Neural progenitor cell (in vitro differentiated cells): Measurements from ENCODE around the gene IL16. TPM values are rescaled to one million over a fixed set of nuclear protein-coding genes. Genes with fewer than 3 reads are reported as not detected.

Experiments
- DNase-seq: peaks from one replicate; pipeline ENCODE4 v3.0.0-alpha.2; 2016; ENCODE audit warnings: low spot score
- H2AFZ ChIP-seq: fragments of 200-600 bp; sonication (generic); replicated peaks from 2 replicates; pipeline ENCODE4 v1.6.1; 2016; ENCODE audit warnings: antibody characterized with exemption
- H3F3A ChIP-seq: fragments of 200-600 bp; sonication (generic); 2 replicates; pipeline ENCODE4 v1.6.1; 2016; ENCODE audit warnings: antibody characterized with exemption, low read depth
- H3K27ac ChIP-seq: fragments of 200-600 bp; sonication (generic); 2 replicates; pipeline ENCODE4 v1.5.1; 2016; ENCODE audit warnings: mild to moderate bottlenecking
- H3K27me3 ChIP-seq: fragments of 200-600 bp; sonication (generic); 2 replicates; pipeline ENCODE4 v1.6.1; 2016; ENCODE audit warnings: mild to moderate bottlenecking, moderate library complexity
- H3K36me3 ChIP-seq: fragments of 200-600 bp; sonication (generic); 2 replicates; pipeline ENCODE4 v1.5.1; 2016
- H3K4me1 ChIP-seq: fragments of 200-600 bp; sonication (generic); 2 replicates; pipeline ENCODE4 v1.6.1; 2016; ENCODE audit warnings: mixed run types
- H3K4me2 ChIP-seq: fragments of 200-600 bp; sonication (generic); 2 replicates; pipeline ENCODE4 v1.6.1; 2016
- H3K4me3 ChIP-seq: fragments of 200-600 bp; sonication (generic); 2 replicates; pipeline ENCODE4 v1.5.1; 2016
- H3K79me2 ChIP-seq: fragments of 200-600 bp; sonication (generic); 2 replicates; pipeline ENCODE4 v1.6.1; 2016; ENCODE audit warnings: low read depth
- H3K9ac ChIP-seq: fragments of 200-600 bp; sonication (generic); 2 replicates; pipeline ENCODE4 v1.6.1; 2016
- H3K9me3 ChIP-seq: fragments of 200-600 bp; sonication (generic); 2 replicates; pipeline ENCODE4 v1.5.1; 2016; ENCODE audit warnings: low read depth
- H4K20me1 ChIP-seq: fragments of 200-600 bp; sonication (generic); 2 replicates; pipeline ENCODE4 v1.6.1; 2016; ENCODE audit warnings: low read depth
- H3K27ac Mint-ChIP-seq: 3 replicates; pipeline ENCODE4 v1.8.0; 2021; ENCODE audit warnings: mixed read lengths
- H3K27me3 Mint-ChIP-seq: 2 replicates; pipeline ENCODE4 v1.8.0; 2022; ENCODE audit warnings: low read depth, mild to moderate bottlenecking, inconsistent platforms, moderate library complexity, mixed read lengths; ENCODE audit not compliant: insufficient read depth
- H3K36me3 Mint-ChIP-seq: 3 replicates; pipeline ENCODE4 v1.8.0; 2021; ENCODE audit warnings: mixed read lengths
- H3K4me1 Mint-ChIP-seq: 3 replicates; pipeline ENCODE4 v1.8.0; 2021; ENCODE audit warnings: mixed read lengths
- H3K4me3 Mint-ChIP-seq: 3 replicates; pipeline ENCODE4 v1.8.0; 2021; ENCODE audit warnings: mild to moderate bottlenecking, moderate library complexity, mixed read lengths
- H3K9me3 Mint-ChIP-seq: 3 replicates; pipeline ENCODE4 v1.8.0; 2020; ENCODE audit warnings: mixed read lengths
- EZH2 ChIP-seq: fragments of 200-600 bp; sonication (generic); IDR thresholded peaks from 2 replicates; pipeline ENCODE4 v1.6.1; 2017; ENCODE audit warnings: antibody characterized with exemption, mild to moderate bottlenecking, moderate library complexity
- EZH2phosphoT487 ChIP-seq: fragments of 200-600 bp; sonication (generic); IDR thresholded peaks from 2 replicates; pipeline ENCODE4 v1.6.1; 2017; ENCODE audit warnings: antibody characterized with exemption
- total RNA-seq: library from RNA; depleted of rRNA; stranded (reverse); fragments of >200 nt; gene quantifications from 2 replicates; pipeline ENCODE4 v1.2.3, GENCODE V29; 2015; ENCODE audit warnings: low replicate concordance
- TF ChIP-seq, protein P1 (sequence below): fragments of 200-600 bp; sonication (generic); IDR thresholded peaks from 2 replicates; pipeline ENCODE4 v1.5.1; 2017; ENCODE audit warnings: antibody characterized with exemption, mild to moderate bottlenecking

IL16 gene
- total RNA-seq, 1 donor from 2014 or later, result not detected

DNA sequence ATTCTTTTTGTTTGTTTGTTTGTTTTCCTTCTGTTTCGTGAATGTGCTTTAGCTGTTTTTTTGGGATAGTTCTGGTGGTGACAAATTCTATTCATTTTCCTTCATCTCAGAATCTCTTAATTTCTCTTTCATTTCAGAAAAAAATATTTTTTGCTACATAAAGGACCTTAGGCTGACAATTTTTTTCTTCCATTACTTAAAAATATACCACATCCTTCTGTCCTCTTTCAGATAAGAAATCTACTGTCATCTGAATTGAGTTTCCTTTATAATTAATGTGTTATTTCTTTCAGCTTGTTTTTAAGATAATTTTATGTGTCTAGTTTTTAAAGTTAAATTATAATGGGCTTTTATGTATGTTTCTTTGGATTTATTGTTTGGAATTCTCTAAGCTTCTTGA, 47.6 kb downstream of the IL16 start:
- DNase-seq, result no peak
- H3K4me2 ChIP-seq, result no peak overlapping the region
- H3K4me3 Mint-ChIP-seq, result no peak overlapping the region
- no peaks in the 10 kb centered on the region for H4K20me1 ChIP-seq
- H3K36me3 ChIP-seq, result no peaks in the 10 kb centered on the region
- H3K27ac Mint-ChIP-seq, result no peak overlapping the region
- no peak overlapping the region for H2AFZ ChIP-seq
- peaks cover 7% of the 10 kb centered on the region for H3K9me3 ChIP-seq
- peaks cover 15% of the 10 kb centered on the region for H3K9me3 Mint-ChIP-seq
- H3K4me3 ChIP-seq, result no peak overlapping the region
- H3K4me1 Mint-ChIP-seq, result no peaks in the 10 kb centered on the region
- no peaks in the 10 kb centered on the region for H3K27me3 ChIP-seq
- no peaks in the 10 kb centered on the region for H3F3A ChIP-seq
- H3K4me1 ChIP-seq, result no peaks in the 10 kb centered on the region
- no peaks in the 10 kb centered on the region for H3K36me3 Mint-ChIP-seq
- no peak overlapping the region for H3K9ac ChIP-seq
- H3K27ac ChIP-seq, result no peak overlapping the region
- no peaks in the 10 kb centered on the region for H3K27me3 Mint-ChIP-seq
- H3K79me2 ChIP-seq, result no peaks in the 10 kb centered on the region
- TF ChIP-seq EZH2, result no peak
- TF ChIP-seq EZH2phosphoT487, result no peak

DNA sequence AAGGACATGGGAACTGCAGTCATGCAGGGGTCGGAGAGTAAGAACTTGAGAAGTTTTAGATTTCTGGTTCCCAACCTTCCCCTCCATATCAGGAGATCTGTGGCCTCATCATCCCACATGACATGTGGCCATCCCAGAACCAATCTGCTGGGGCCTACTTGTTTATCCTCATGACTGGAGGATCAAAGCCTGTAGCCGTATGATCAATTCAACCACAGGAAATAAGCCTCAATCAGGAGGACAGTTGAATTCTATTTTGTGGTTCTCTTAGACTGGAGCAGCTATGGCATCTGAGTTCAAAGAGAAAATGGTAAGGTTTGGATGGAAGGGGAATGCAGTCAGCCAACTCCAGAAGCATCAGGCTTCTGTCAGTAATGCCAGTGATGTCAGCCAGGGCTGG, 57.2 kb downstream of the IL16 start:
- Histone ChIP-seq H3K4me3 (no peak overlapping the region), H3F3A (no peaks in the 10 kb centered on the region), H2AFZ (no peak overlapping the region), H3K4me1 (no peaks in the 10 kb centered on the region), H3K79me2 (no peaks in the 10 kb centered on the region), H4K20me1 (no peaks in the 10 kb centered on the region), H3K36me3 (no peaks in the 10 kb centered on the region), H3K27me3 (peaks cover 3% of the 10 kb centered on the region), H3K9ac (no peak overlapping the region), H3K9me3 (no peaks in the 10 kb centered on the region), H3K4me2 (no peak overlapping the region), H3K27ac (no peak overlapping the region)
- H3K36me3 Mint-ChIP-seq, result no peaks in the 10 kb centered on the region
- H3K4me1 Mint-ChIP-seq, result peaks cover 7% of the 10 kb centered on the region
- peaks cover 9% of the 10 kb centered on the region for H3K9me3 Mint-ChIP-seq
- H3K4me3 Mint-ChIP-seq, result no peak overlapping the region
- TF ChIP-seq, protein P1, sequence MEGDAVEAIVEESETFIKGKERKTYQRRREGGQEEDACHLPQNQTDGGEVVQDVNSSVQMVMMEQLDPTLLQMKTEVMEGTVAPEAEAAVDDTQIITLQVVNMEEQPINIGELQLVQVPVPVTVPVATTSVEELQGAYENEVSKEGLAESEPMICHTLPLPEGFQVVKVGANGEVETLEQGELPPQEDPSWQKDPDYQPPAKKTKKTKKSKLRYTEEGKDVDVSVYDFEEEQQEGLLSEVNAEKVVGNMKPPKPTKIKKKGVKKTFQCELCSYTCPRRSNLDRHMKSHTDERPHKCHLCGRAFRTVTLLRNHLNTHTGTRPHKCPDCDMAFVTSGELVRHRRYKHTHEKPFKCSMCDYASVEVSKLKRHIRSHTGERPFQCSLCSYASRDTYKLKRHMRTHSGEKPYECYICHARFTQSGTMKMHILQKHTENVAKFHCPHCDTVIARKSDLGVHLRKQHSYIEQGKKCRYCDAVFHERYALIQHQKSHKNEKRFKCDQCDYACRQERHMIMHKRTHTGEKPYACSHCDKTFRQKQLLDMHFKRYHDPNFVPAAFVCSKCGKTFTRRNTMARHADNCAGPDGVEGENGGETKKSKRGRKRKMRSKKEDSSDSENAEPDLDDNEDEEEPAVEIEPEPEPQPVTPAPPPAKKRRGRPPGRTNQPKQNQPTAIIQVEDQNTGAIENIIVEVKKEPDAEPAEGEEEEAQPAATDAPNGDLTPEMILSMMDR, result no peak
- TF ChIP-seq EZH2phosphoT487, result no peak
- TF ChIP-seq EZH2, result no peak
- no peak overlapping the region for H3K27ac Mint-ChIP-seq
- DNase-seq, result no peak
- H3K27me3 Mint-ChIP-seq, result no peaks in the 10 kb centered on the region

DNA sequence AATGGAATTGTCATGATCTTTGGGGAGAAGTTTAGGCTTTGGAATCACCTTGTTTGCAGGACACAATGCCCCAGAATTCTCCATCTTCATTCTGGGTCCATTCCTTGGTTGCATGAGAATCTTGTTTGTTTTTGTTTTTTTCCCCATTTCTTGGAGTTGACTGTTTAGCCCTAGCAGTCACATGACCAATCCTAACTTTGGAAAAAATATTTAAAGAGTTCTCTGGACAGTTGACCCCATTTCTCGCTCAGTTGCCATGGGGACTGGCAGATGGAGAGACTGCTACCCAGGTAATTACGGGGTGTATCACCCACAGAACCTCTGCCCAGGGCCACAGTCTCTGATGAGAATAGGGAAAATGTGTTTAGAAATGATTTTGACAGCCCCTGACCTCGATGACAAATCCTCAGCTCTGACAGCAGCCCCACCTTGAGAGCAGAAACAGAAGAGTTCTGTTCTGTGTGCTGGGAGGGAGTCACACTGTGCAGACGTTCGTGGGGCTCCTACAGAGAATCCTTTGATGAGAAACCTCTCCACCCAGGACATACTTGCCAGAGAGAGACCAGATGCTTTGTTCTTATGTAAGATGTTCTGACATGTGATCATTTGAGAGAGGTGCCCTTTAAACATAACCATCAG, 57.7 kb downstream of the IL16 start:
- H3K36me3 ChIP-seq, result no peaks in the 10 kb centered on the region
- H3K4me3 ChIP-seq, result no peak overlapping the region
- H3K9ac ChIP-seq, result no peak overlapping the region
- H3K27ac ChIP-seq, result no peak overlapping the region
- TF ChIP-seq EZH2, result no peak
- no peak for TF ChIP-seq EZH2phosphoT487
- TF ChIP-seq, protein P1, result no peak
- H3K4me3 Mint-ChIP-seq, result no peak overlapping the region
- H3K4me1 Mint-ChIP-seq, result peaks cover 7% of the 10 kb centered on the region
- no peak overlapping the region for H3K27ac Mint-ChIP-seq
- no peaks in the 10 kb centered on the region for H3K27me3 Mint-ChIP-seq
- DNase-seq, result no peak
- H2AFZ ChIP-seq, result no peak overlapping the region
- H3K36me3 Mint-ChIP-seq, result no peaks in the 10 kb centered on the region
- H3K9me3 Mint-ChIP-seq, result peaks cover 8% of the 10 kb centered on the region
- H3F3A ChIP-seq, result no peaks in the 10 kb centered on the region
- H3K79me2 ChIP-seq, result no peaks in the 10 kb centered on the region
- no peaks in the 10 kb centered on the region for H3K4me1 ChIP-seq
- no peak overlapping the region for H3K4me2 ChIP-seq
- no peaks in the 10 kb centered on the region for H3K9me3 ChIP-seq
- peaks cover 3% of the 10 kb centered on the region for H3K27me3 ChIP-seq
- H4K20me1 ChIP-seq, result no peaks in the 10 kb centered on the region

DNA sequence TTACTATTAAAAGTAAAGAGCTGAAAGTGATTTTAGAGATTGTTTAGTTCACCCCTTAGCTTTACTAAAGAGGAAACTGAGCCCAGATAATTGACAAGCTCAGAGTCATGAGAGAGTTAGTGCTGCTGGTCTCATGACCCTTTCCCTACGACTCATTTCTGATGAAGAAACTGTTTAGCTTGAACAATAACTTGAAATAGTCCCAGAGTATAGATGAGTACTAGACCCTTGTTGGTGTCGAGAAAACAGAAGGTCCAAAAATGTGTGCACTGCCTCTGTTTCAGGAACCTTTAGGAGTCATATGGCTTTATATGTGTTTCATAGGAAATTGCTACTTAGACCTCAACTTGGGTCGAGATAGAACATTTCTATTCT, 58.2 kb downstream of the IL16 start:
- H3K9me3 Mint-ChIP-seq, result peaks cover 5% of the 10 kb centered on the region

More for the DNA sequence above, 58.2 kb downstream of the IL16 start:
- Histone ChIP-seq H3K9ac (no peak overlapping the region), H4K20me1 (no peaks in the 10 kb centered on the region), H3K36me3 (no peaks in the 10 kb centered on the region), H3K4me1 (no peaks in the 10 kb centered on the region), H2AFZ (no peak overlapping the region), H3K79me2 (no peaks in the 10 kb centered on the region), H3F3A (no peaks in the 10 kb centered on the region), H3K27ac (no peak overlapping the region), H3K27me3 (peaks cover 3% of the 10 kb centered on the region), H3K4me3 (no peak overlapping the region), H3K4me2 (no peak overlapping the region), H3K9me3 (no peaks in the 10 kb centered on the region)
- no peak for TF ChIP-seq EZH2phosphoT487
- TF ChIP-seq, protein P1, result no peak
- TF ChIP-seq EZH2, result no peak
- H3K27me3 Mint-ChIP-seq, result no peaks in the 10 kb centered on the region
- H3K4me1 Mint-ChIP-seq, result peaks cover 7% of the 10 kb centered on the region
- H3K4me3 Mint-ChIP-seq, result no peak overlapping the region
- no peak for DNase-seq
- no peak overlapping the region for H3K27ac Mint-ChIP-seq
- H3K36me3 Mint-ChIP-seq, result no peaks in the 10 kb centered on the region
